Kidney epithelial cell (primary cell): ENCODE results near the gene NAT14. TPM values are rescaled to one million over a fixed set of nuclear protein-coding genes. Genes with fewer than 3 reads are reported as not detected.
"Not testable (repeated sequence)": the region's sequence is repeated elsewhere in the genome, so short reads cannot be mapped to it uniquely, and the experiment has no call there.

Experiments used
- DNase-seq: peaks from one replicate; pipeline ENCODE4 v3.0.0-alpha.2; 2010; ENCODE audit warnings: low read depth
- H3K27me3 ChIP-seq: 2 replicates; pipeline ENCODE4 v1.6.0; 2011; ENCODE audit warnings: low read length; ENCODE audit not compliant: control insufficient read depth, insufficient read depth
- H3K36me3 ChIP-seq: 2 replicates; pipeline ENCODE4 v1.5.1; 2011; ENCODE audit warnings: low read length; ENCODE audit not compliant: control insufficient read depth, insufficient read depth
- H3K4me3 ChIP-seq: 2 replicates; pipeline ENCODE4 v1.5.1; 2011; ENCODE audit warnings: low read depth, mild to moderate bottlenecking, control low read depth, low read length
- CTCF ChIP-seq: IDR thresholded peaks from 2 replicates; pipeline ENCODE4 v1.5.1; 2011; ENCODE audit warnings: mild to moderate bottlenecking, moderate library complexity, low read length, control low read depth, inconsistent platforms; ENCODE audit not compliant: insufficient read depth, poor library complexity, severe bottlenecking
- total RNA-seq: library from RNA; depleted of rRNA; stranded (reverse); fragments of >200 nt; gene quantifications from 2 replicates; pipeline ENCODE4 v1.2.3, GENCODE V29; 2015

Gene NAT14
- total RNA-seq, 1 donor from 2014 or later = 18.2 TPM

- Histone ChIP-seq H3K36me3 (no peaks in the 10 kb centered on the region), H3K27me3 (no peaks in the 10 kb centered on the region), H3K4me3 (no peak overlapping the region)
- TF ChIP-seq CTCF = no peak
- DNase-seq = no peak
These were observed 46.0 kb downstream of the NAT14 start for GRCh38 chr19:55530996-55531395.

GRCh38 chr19:55534280-55534679 is 49.3 kb downstream of the NAT14 start:
- H3K27me3 ChIP-seq, DNase-seq, H3K36me3 ChIP-seq, H3K4me3 ChIP-seq: not testable (repeated sequence)

DNA sequence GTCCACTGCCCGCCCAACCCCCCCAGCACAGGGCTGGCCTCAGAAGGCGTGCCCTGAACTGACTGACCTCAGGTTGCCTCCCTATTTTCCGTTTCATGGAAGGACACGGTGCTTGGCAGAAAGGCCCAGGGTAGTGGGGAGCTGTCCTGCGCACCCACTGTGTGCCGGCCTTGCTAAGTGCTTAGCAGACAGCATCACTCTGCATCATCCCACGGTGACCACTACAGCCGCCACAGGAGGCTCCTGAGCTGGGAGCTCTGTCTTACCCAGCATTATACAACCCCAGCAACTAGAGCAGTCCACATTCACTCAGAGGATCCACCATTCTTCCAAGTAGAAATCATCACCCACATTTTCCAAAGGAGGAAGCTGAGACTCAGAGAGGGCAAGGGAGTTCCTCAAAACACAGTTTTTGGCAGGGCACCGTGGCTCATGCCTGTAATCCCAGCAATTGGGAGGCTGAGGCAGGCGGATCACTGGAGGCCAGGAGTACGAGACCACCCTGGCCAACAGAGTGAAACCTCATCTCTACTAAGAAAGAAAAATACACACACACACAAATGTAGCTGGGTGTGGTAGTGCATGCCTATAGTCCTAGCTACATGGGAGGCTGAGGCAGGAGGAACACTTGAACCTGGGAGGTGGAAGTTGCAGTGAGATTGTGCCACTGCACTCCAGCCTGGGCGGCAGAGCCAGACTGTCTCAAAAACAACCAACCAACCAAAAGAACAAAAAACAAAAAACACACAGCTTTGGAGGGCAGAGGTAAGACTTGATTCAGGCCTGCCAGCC is 50.4 kb downstream of the NAT14 start:
- Histone ChIP-seq H3K27me3 (no peaks in the 10 kb centered on the region), H3K4me3 (no peak overlapping the region), H3K36me3 (no peaks in the 10 kb centered on the region)
- TF ChIP-seq CTCF = no peak
- DNase-seq = no peak

- Histone ChIP-seq H3K4me3 (no peak overlapping the region), H3K27me3 (peaks cover 3% of the 10 kb centered on the region), H3K36me3 (no peaks in the 10 kb centered on the region)
- DNase-seq = no peak
- no peak for TF ChIP-seq CTCF
These were observed 51.0 kb downstream of the NAT14 start for GRCh38 chr19:55535965-55536350.

DNA sequence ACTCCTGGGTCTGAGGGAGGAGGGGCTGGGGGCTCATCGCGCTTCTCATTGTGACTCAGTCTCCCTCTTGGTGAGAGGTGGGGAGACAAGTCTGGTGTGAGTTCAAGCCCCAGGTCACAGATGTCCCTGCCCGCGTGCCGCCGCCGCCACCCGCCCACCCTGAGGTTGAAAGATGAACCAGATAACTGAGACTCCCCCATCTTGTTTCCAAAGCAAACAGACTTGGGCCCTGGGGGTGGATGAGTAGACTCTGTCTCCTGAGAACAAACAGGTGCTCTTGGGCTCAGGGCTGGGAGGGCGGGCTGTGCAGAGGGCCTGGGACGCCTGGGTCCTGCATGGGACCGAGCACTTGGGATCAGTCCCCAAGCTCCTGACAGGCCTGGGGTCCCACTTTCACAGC is 51.4 kb downstream of the NAT14 start:
- no peak overlapping the region for H3K4me3 ChIP-seq
- peaks cover 3% of the 10 kb centered on the region for H3K27me3 ChIP-seq
- no peaks in the 10 kb centered on the region for H3K36me3 ChIP-seq
- DNase-seq = no peak
- TF ChIP-seq CTCF = no peak

Other genes starting within 250 kb of the NAT14 start
- 41.5 and 51.3 TPM in 2 replicates for gene PPP6R1, start 226.2 kb upstream of the NAT14 start, total RNA-seq
- gene HSPBP1, start 205.1 kb upstream of the NAT14 start, total RNA-seq = 64.3 and 77.8 TPM in 2 replicates
- 4.7 and 6.0 TPM in 2 replicates for gene BRSK1, start 201.2 kb upstream of the NAT14 start, total RNA-seq
- gene TMEM150B, start 159.8 kb upstream of the NAT14 start, total RNA-seq = not detected in 2 replicates
- 9.6 and 11.9 TPM in 2 replicates for gene KMT5C, start 145.3 kb upstream of the NAT14 start, total RNA-seq
- 0.14 and 0.29 TPM in 2 replicates for gene COX6B2, start 130.5 kb upstream of the NAT14 start, total RNA-seq
- 0.07 TPM in 1 of 2 replicates, not detected in the other for gene GARIN5B, start 121.9 kb upstream of the NAT14 start, total RNA-seq
- gene IL11, start 114.7 kb upstream of the NAT14 start, total RNA-seq = 32.1 and 38.7 TPM in 2 replicates
- gene TMEM190, start 108.4 kb upstream of the NAT14 start, total RNA-seq = not detected in 2 replicates
- 1.4 and 4.1 TPM in 2 replicates for gene TMEM238, start 100.9 kb upstream of the NAT14 start, total RNA-seq
- gene RPL28, start 99.3 kb upstream of the NAT14 start, total RNA-seq = 630 and 742 TPM in 2 replicates
- gene UBE2S, start 77.4 kb upstream of the NAT14 start, total RNA-seq = 53.4 and 53.6 TPM in 2 replicates
- gene SHISA7, start 41.9 kb upstream of the NAT14 start, total RNA-seq = not detected in 2 replicates
- 49.8 and 60.5 TPM in 2 replicates for gene ISOC2, start 23.5 kb upstream of the NAT14 start, total RNA-seq
- not detected in 2 replicates for gene C19orf85, start 20.4 kb upstream of the NAT14 start, total RNA-seq
- 7.3 and 15.8 TPM in 2 replicates for gene ZNF628, start 8.6 kb upstream of the NAT14 start, total RNA-seq
- 0.21 and 0.33 TPM in 2 replicates for gene SSC5D, start 3.2 kb downstream of the NAT14 start, total RNA-seq
- gene SBK2, start 51.9 kb downstream of the NAT14 start, total RNA-seq = 0.14 and 0.17 TPM in 2 replicates
- 0.33 TPM in 1 of 2 replicates, not detected in the other for gene SBK3, start 60.4 kb downstream of the NAT14 start, total RNA-seq
- gene ZNF579, start 95.7 kb downstream of the NAT14 start, total RNA-seq = 14.4 and 22.0 TPM in 2 replicates
- 8.4 and 9.4 TPM in 2 replicates for gene FIZ1, start 114.3 kb downstream of the NAT14 start, total RNA-seq
- 32.7 and 35.0 TPM in 2 replicates for gene ZNF524, start 115.1 kb downstream of the NAT14 start, total RNA-seq
- 5.6 and 7.6 TPM in 2 replicates for gene ZNF865, start 120.5 kb downstream of the NAT14 start, total RNA-seq
- 3.6 and 6.3 TPM in 2 replicates for gene ZNF784, start 139.4 kb downstream of the NAT14 start, total RNA-seq
- 10.1 and 10.4 TPM in 2 replicates for gene ZNF580, start 155.8 kb downstream of the NAT14 start, total RNA-seq
- 36.9 and 41.8 TPM in 2 replicates for gene ZNF581, start 158.5 kb downstream of the NAT14 start, total RNA-seq
- gene CCDC106, start 163.0 kb downstream of the NAT14 start, total RNA-seq = 12.0 and 12.2 TPM in 2 replicates
- 153 and 164 TPM in 2 replicates for gene U2AF2, start 169.8 kb downstream of the NAT14 start, total RNA-seq
- gene EPN1, start 190.0 kb downstream of the NAT14 start, total RNA-seq = 155 and 186 TPM in 2 replicates